A549 (cell line): ENCODE results near the gene IFITM5. TPM values are rescaled to one million over a fixed set of nuclear protein-coding genes. Genes with fewer than 3 reads are reported as not detected.
A peak's percentile ranks its signal among the peaks of the same experiment; 100 is the strongest.

Source experiments
- ATAC-seq, 2 experiments: fragments of 200-7000 bp in 1 of 2; fragments of >200 bp in 1 of 2; cut with Nextera tagmentation in 1 of 2; cut with Tn5 transposase in 1 of 2; 3 replicates each; pipeline versions ENCODE4 v1.8.0 to v1.9.1; 2018 to 2020; ENCODE audit warnings: mild to moderate bottlenecking in 1 of 2, moderate library complexity in 1 of 2
- CTCF ChIA-PET: fragments of 300-600 bp; sonication (Branson Sonifier 250); formaldehyde crosslinking; extraction: SDS; loops from one replicate; lab custom pipeline; 2021; ENCODE audit warnings: antibody characterized with exemption, inconsistent platforms; lab: Yijun Ruan, JAX
- POLR2A ChIA-PET: fragments of 350-600 bp; formaldehyde crosslinking; extraction: SDS; loops from one replicate; lab custom pipeline; 2021; ENCODE audit warnings: antibody characterized with exemption, inconsistent platforms; lab: Yijun Ruan, JAX
- DNase-seq, 2 experiments: peaks; one replicate each; pipeline versions ENCODE4 v3.0.0 to v3.0.0-alpha.2; 2011 to 2016; ENCODE audit warnings: low read depth in 1 of 2, low spot score in 1 of 2
- FAIRE-seq: peaks from 2 replicates; lab custom pipeline; 2011; peaks lifted over from hg19 to GRCh38; lab: Jason Lieb, UNC
- H3K27ac ChIP-seq, 2 experiments: fragments of >200 bp; sonication (Bioruptor Twin); formaldehyde crosslinking; 3 replicates each; pipeline ENCODE4 v1.5.1; 2016 to 2017
- H3K4me1 ChIP-seq: fragments of >200 bp; sonication (Bioruptor Twin); formaldehyde crosslinking; 3 replicates; pipeline ENCODE4 v1.6.1; 2016
- H3K4me2 ChIP-seq: fragments of >200 bp; sonication (Bioruptor Twin); formaldehyde crosslinking; 3 replicates; pipeline ENCODE4 v1.6.1; 2016
- H3K4me3 ChIP-seq: fragments of >200 bp; sonication (Bioruptor Twin); formaldehyde crosslinking; 3 replicates; pipeline ENCODE4 v1.5.1; 2016
- H3K9me3 ChIP-seq: fragments of >200 bp; sonication (Bioruptor Twin); formaldehyde crosslinking; 3 replicates; pipeline ENCODE4 v1.6.1; 2016
- BCL3 ChIP-seq: fragments of >200 bp; sonication (Bioruptor Twin); formaldehyde crosslinking; IDR thresholded peaks from 3 replicates; pipeline ENCODE4 v1.6.1; 2016
- BHLHE40 ChIP-seq: IDR thresholded peaks from 2 replicates; pipeline ENCODE4 v1.6.1; 2012; ENCODE audit warnings: low read depth, low read length, inconsistent platforms
- CBX2 ChIP-seq: fragments of 200-600 bp; sonication (generic); IDR thresholded peaks from 2 replicates; pipeline ENCODE4 v1.6.1; 2016; ENCODE audit warnings: low read depth, mild to moderate bottlenecking, borderline replicate concordance
- CEBPB ChIP-seq, 2 experiments: fragments of >200 bp in 1 of 2; sonication (Bioruptor Twin) in 1 of 2; formaldehyde crosslinking in 1 of 2; IDR thresholded peaks; 2 replicates each; pipeline ENCODE4 v1.6.1; 2012 to 2016
- CHD2 ChIP-seq: fragments of 150-350 bp; IDR thresholded peaks from 2 replicates; pipeline ENCODE4 v1.6.1; 2014; ENCODE audit warnings: low read length; ENCODE audit not compliant: partially characterized antibody
- CHD4 ChIP-seq: fragments of 200-600 bp; sonication (generic); IDR thresholded peaks from 2 replicates; pipeline ENCODE4 v1.6.1; 2016; ENCODE audit warnings: antibody characterized with exemption, mild to moderate bottlenecking, borderline replicate concordance
- E2F6 ChIP-seq: IDR thresholded peaks from 2 replicates; pipeline ENCODE4 v1.6.1; 2012; ENCODE audit warnings: low read depth, borderline replicate concordance
- EHF ChIP-seq: fragments of 250-450 bp; sonication (Bioruptor Pico); IDR thresholded peaks from 2 replicates; pipeline ENCODE4 v1.5.0; 2020; ENCODE audit warnings: mild to moderate bottlenecking
- ESRRA ChIP-seq: fragments of 150-350 bp; IDR thresholded peaks from 2 replicates; pipeline ENCODE4 v1.6.1; 2014; ENCODE audit warnings: mild to moderate bottlenecking, low read length, borderline replicate concordance
- FOXS1 ChIP-seq: fragments of 250-450 bp; sonication (Bioruptor Pico); IDR thresholded peaks from 2 replicates; pipeline ENCODE4 v1.5.0; 2020; ENCODE audit warnings: mild to moderate bottlenecking, moderate library complexity
- HDAC2 ChIP-seq: fragments of 200-600 bp; sonication (generic); IDR thresholded peaks from 2 replicates; pipeline ENCODE4 v1.6.1; 2016
- HEYL ChIP-seq: fragments of 250-450 bp; sonication (Bioruptor Pico); IDR thresholded peaks from 2 replicates; pipeline ENCODE4 v1.8.0; 2021; ENCODE audit warnings: mild to moderate bottlenecking, moderate library complexity
- HMGXB4 ChIP-seq: fragments of 250-450 bp; sonication (Bioruptor Pico); IDR thresholded peaks from 2 replicates; pipeline ENCODE4 v1.5.0; 2021; ENCODE audit warnings: mild to moderate bottlenecking, moderate library complexity, borderline replicate concordance
- HOXA7 ChIP-seq: fragments of 250-450 bp; sonication (Bioruptor Pico); IDR thresholded peaks from 2 replicates; pipeline ENCODE4 v1.5.0; 2020; ENCODE audit warnings: mild to moderate bottlenecking, moderate library complexity
- HOXB5 ChIP-seq: fragments of 250-450 bp; sonication (Bioruptor Pico); IDR thresholded peaks from 2 replicates; pipeline ENCODE4 v1.5.0; 2020; ENCODE audit warnings: mild to moderate bottlenecking, moderate library complexity
- JUNB ChIP-seq: fragments of >200 bp; sonication (Bioruptor Twin); formaldehyde crosslinking; IDR thresholded peaks from 2 replicates; pipeline ENCODE4 v1.6.1; 2016
- MAX ChIP-seq: IDR thresholded peaks from 2 replicates; pipeline ENCODE4 v1.6.1; 2012
- MYC ChIP-seq: IDR thresholded peaks from 2 replicates; pipeline ENCODE4 v1.6.1; 2012; ENCODE audit warnings: mild to moderate bottlenecking, inconsistent platforms, low read length, improper control_type of control experiment, borderline replicate concordance
- NR3C1 ChIP-seq: fragments of >200 bp; sonication (Bioruptor Twin); formaldehyde crosslinking; IDR thresholded peaks from 3 replicates; pipeline ENCODE4 v1.6.1; 2017
- TFCP2L1 ChIP-seq: fragments of 250-450 bp; sonication (Bioruptor Pico); IDR thresholded peaks from 2 replicates; pipeline ENCODE4 v1.5.0; 2021; ENCODE audit warnings: mild to moderate bottlenecking
- TP53 ChIP-seq: fragments of 250-450 bp; sonication (Bioruptor Pico); IDR thresholded peaks from 2 replicates; pipeline ENCODE4 v1.5.0; 2021; ENCODE audit warnings: mild to moderate bottlenecking, moderate library complexity
- WGBS: methylation state at CpG from one replicate; pipeline ENCODE4 v1.1.6; 2017; ENCODE audit errors: missing lambda C conversion rate; 5-methylcytosine and 5-hydroxymethylcytosine counted together
- polyA plus RNA-seq, 4 experiments: library from polyadenylated mRNA; depleted of rRNA in 3 of 4; stranded (reverse); fragments of >200 nt; fragmentation: RNase III in 1 of 4; extraction: RNeasy Plus Mini Kit Qiagen cat#74134 plus additional on column Dnase treatment in 1 of 4; gene quantifications; 2 replicates in 3 of 4; 3 replicates in 1 of 4; pipeline ENCODE4 v1.2.3, GENCODE V29; 2011 to 2017
- small RNA-seq, 6 experiments: library from RNA; depleted of rRNA; stranded (forward); fragments of <200 nt; gene quantifications; one replicate each; pipeline ENCODE3, GENCODE V24; 2012

The IFITM5 gene
- polyA plus RNA-seq, 2 of the 4 experiments (the other 2 are of a cell fraction), result not detected

- DNase-seq, result no peak
- 84% methylated on average over 5 of the region's 5 CpGs for WGBS
- TF ChIP-seq MYC (no peak), TFCP2L1 (no peak), HMGXB4 (CRISPR knock-in tag) (no peak), BCL3 (no peak), JUNB (no peak), CBX2 (no peak), FOXS1 (CRISPR knock-in tag) (no peak), CHD2 (no peak), TP53 (CRISPR knock-in tag) (no peak)
- TF ChIP-seq, all 56 proteins: peak for 0
- peak in 1 of 2 experiments; percentile 34; a peak in 2 of 6 replicates for ATAC-seq
- no peak for FAIRE-seq
- ChIA-PET CTCF (interaction anchor here (0.7 to 5.6 kb wide), 24 partner anchors 9 to 229 kb away, joined by 3 to 40 read pairs (median 6); partner anchors contain the start of genes PSMD13 and PTDSS2), POLR2A (interaction anchor here (0.6 to 0.9 kb wide), 3 partner anchors 13 to 106 kb away, joined by 3 to 7 read pairs (median 4); partner anchors contain the start of genes BET1L, PSMD13 and RIC8A)
- Histone ChIP-seq H3K9me3 (no peaks in the 10 kb centered on the region), H3K4me1 (no peaks in the 10 kb centered on the region), H3K27ac (no peak overlapping the region), H3K4me2 (no peak overlapping the region), H3K4me3 (no peak overlapping the region)
Measured at GRCh38 chr11:250274-250673, 49.1 kb downstream of the IFITM5 start.

GRCh38 chr11:249062-249461, 50.3 kb downstream of the IFITM5 start:
- Histone ChIP-seq H3K9me3 (no peaks in the 10 kb centered on the region), H3K4me2 (no peak overlapping the region), H3K27ac (no peak overlapping the region), H3K4me3 (no peak overlapping the region), H3K4me1 (no peaks in the 10 kb centered on the region)
- ATAC-seq (no peak), DNase-seq (no peak), FAIRE-seq (no peak)
- POLR2A ChIA-PET, result interaction anchor here (0.7 kb wide), 1 partner anchor 42 kb away, joined by 4 read pairs; the partner anchor contains the start of gene BET1L
- WGBS, result 75% methylated on average over 8 of the region's 8 CpGs
- CTCF ChIA-PET, result interaction anchor here (0.9 to 5.6 kb wide), 5 partner anchors 12 to 106 kb away, joined by 4 to 40 read pairs (median 13); no protein-coding TSS in a partner anchor
- TF ChIP-seq CHD4 (no peak), BHLHE40 (no peak), EHF (CRISPR knock-in tag) (no peak), NR3C1 (no peak), ESRRA (no peak), HEYL (CRISPR knock-in tag) (no peak), HOXA7 (CRISPR knock-in tag) (no peak), E2F6 (no peak), CEBPB (IDR thresholded peaks at IDR 0.05) (no peak), JUNB (no peak), MAX (no peak), HOXB5 (CRISPR knock-in tag) (no peak), HDAC2 (no peak)

Small RNA genes lying within 50 kb of the gene (small RNA-seq; reads per million reads assigned to genes)
- 0 to 0.26 (median 0) reads per million in 6 experiments for gene AC136475.6

Other genes with a start within 250 kb of the IFITM5 start
- not detected in 2 replicates for gene SCGB1C1, start 106.4 kb downstream of the IFITM5 start, polyA plus RNA-seq (2011; rRNA removed)
- gene SCGB1C1, start 106.4 kb downstream of the IFITM5 start, polyA plus RNA-seq (2017; fragmentation: RNase III; extraction: RNeasy Plus Mini Kit Qiagen cat#74134 plus additional on column Dnase treatment), result not detected in 3 replicates
- 44.5 and 54.0 TPM in 2 replicates for gene BET1L, start 92.1 kb downstream of the IFITM5 start, polyA plus RNA-seq (2011; rRNA removed)
- gene BET1L, start 92.1 kb downstream of the IFITM5 start, polyA plus RNA-seq (2017; fragmentation: RNase III; extraction: RNeasy Plus Mini Kit Qiagen cat#74134 plus additional on column Dnase treatment), result 26.4 to 28.5 TPM (median 28.3 TPM) in 3 replicates
- 82.0 and 119 TPM in 2 replicates for gene RIC8A, start 91.8 kb downstream of the IFITM5 start, polyA plus RNA-seq (2011; rRNA removed)
- 101 to 111 TPM (median 108 TPM) in 3 replicates for gene RIC8A, start 91.8 kb downstream of the IFITM5 start, polyA plus RNA-seq (2017; fragmentation: RNase III; extraction: RNeasy Plus Mini Kit Qiagen cat#74134 plus additional on column Dnase treatment)
- gene SIRT3, start 63.2 kb downstream of the IFITM5 start, polyA plus RNA-seq (2011; rRNA removed), result 18.4 and 22.3 TPM in 2 replicates
- 19.2 to 20.8 TPM (median 20.3 TPM) in 3 replicates for gene SIRT3, start 63.2 kb downstream of the IFITM5 start, polyA plus RNA-seq (2017; fragmentation: RNase III; extraction: RNeasy Plus Mini Kit Qiagen cat#74134 plus additional on column Dnase treatment)
- gene PSMD13, start 62.5 kb downstream of the IFITM5 start, polyA plus RNA-seq (2011; rRNA removed), result 144 and 153 TPM in 2 replicates
- gene PSMD13, start 62.5 kb downstream of the IFITM5 start, polyA plus RNA-seq (2017; fragmentation: RNase III; extraction: RNeasy Plus Mini Kit Qiagen cat#74134 plus additional on column Dnase treatment), result 198 to 215 TPM (median 198 TPM) in 3 replicates
- 0.03 TPM in 1 of 2 replicates, not detected in the other for gene NLRP6, start 21.1 kb downstream of the IFITM5 start, polyA plus RNA-seq (2011; rRNA removed)
- gene NLRP6, start 21.1 kb downstream of the IFITM5 start, polyA plus RNA-seq (2017; fragmentation: RNase III; extraction: RNeasy Plus Mini Kit Qiagen cat#74134 plus additional on column Dnase treatment), result not detected in 3 replicates
- 7.2 and 7.9 TPM in 2 replicates for gene PGGHG, start 10.4 kb downstream of the IFITM5 start, polyA plus RNA-seq (2011; rRNA removed)
- gene PGGHG, start 10.4 kb downstream of the IFITM5 start, polyA plus RNA-seq (2017; fragmentation: RNase III; extraction: RNeasy Plus Mini Kit Qiagen cat#74134 plus additional on column Dnase treatment), result 12.9 to 19.5 TPM (median 18.3 TPM) in 3 replicates
- 36.4 and 61.3 TPM in 2 replicates for gene IFITM2, start 8.3 kb upstream of the IFITM5 start, polyA plus RNA-seq (2011; rRNA removed)
- 38.8 to 52.7 TPM (median 43.6 TPM) in 3 replicates for gene IFITM2, start 8.3 kb upstream of the IFITM5 start, polyA plus RNA-seq (2017; fragmentation: RNase III; extraction: RNeasy Plus Mini Kit Qiagen cat#74134 plus additional on column Dnase treatment)
- 1.7 and 2.4 TPM in 2 replicates for gene IFITM1, start 14.5 kb upstream of the IFITM5 start, polyA plus RNA-seq (2011; rRNA removed)
- gene IFITM1, start 14.5 kb upstream of the IFITM5 start, polyA plus RNA-seq (2017; fragmentation: RNase III; extraction: RNeasy Plus Mini Kit Qiagen cat#74134 plus additional on column Dnase treatment), result 0.14 to 0.16 TPM in 2 of 3 replicates, not detected in the other
- gene IFITM3, start 21.3 kb upstream of the IFITM5 start, polyA plus RNA-seq (2011; rRNA removed), result 8.6 and 10.8 TPM in 2 replicates
- 8.3 to 13.5 TPM (median 11.3 TPM) in 3 replicates for gene IFITM3, start 21.3 kb upstream of the IFITM5 start, polyA plus RNA-seq (2017; fragmentation: RNase III; extraction: RNeasy Plus Mini Kit Qiagen cat#74134 plus additional on column Dnase treatment)
- gene B4GALNT4, start 70.0 kb upstream of the IFITM5 start, polyA plus RNA-seq (2011; rRNA removed), result 5.1 and 5.3 TPM in 2 replicates
- gene B4GALNT4, start 70.0 kb upstream of the IFITM5 start, polyA plus RNA-seq (2017; fragmentation: RNase III; extraction: RNeasy Plus Mini Kit Qiagen cat#74134 plus additional on column Dnase treatment), result 20.4 to 28.0 TPM (median 27.5 TPM) in 3 replicates
- gene PKP3, start 94.7 kb upstream of the IFITM5 start, polyA plus RNA-seq (2011; rRNA removed), result 12.1 and 13.9 TPM in 2 replicates
- gene PKP3, start 94.7 kb upstream of the IFITM5 start, polyA plus RNA-seq (2017; fragmentation: RNase III; extraction: RNeasy Plus Mini Kit Qiagen cat#74134 plus additional on column Dnase treatment), result 22.3 to 25.9 TPM (median 23.4 TPM) in 3 replicates
- gene SIGIRR, start 115.5 kb upstream of the IFITM5 start, polyA plus RNA-seq (2011; rRNA removed), result 27.7 and 27.8 TPM in 2 replicates
- 56.6 to 66.4 TPM (median 58.6 TPM) in 3 replicates for gene SIGIRR, start 115.5 kb upstream of the IFITM5 start, polyA plus RNA-seq (2017; fragmentation: RNase III; extraction: RNeasy Plus Mini Kit Qiagen cat#74134 plus additional on column Dnase treatment)
- 0.66 and 0.70 TPM in 2 replicates for gene ANO9, start 142.5 kb upstream of the IFITM5 start, polyA plus RNA-seq (2011; rRNA removed)
- gene ANO9, start 142.5 kb upstream of the IFITM5 start, polyA plus RNA-seq (2017; fragmentation: RNase III; extraction: RNeasy Plus Mini Kit Qiagen cat#74134 plus additional on column Dnase treatment), result 0.50 to 0.55 TPM (median 0.51 TPM) in 3 replicates
- gene PTDSS2, start 150.8 kb upstream of the IFITM5 start, polyA plus RNA-seq (2011; rRNA removed), result 23.4 and 28.9 TPM in 2 replicates
- 34.3 to 39.4 TPM (median 38.9 TPM) in 3 replicates for gene PTDSS2, start 150.8 kb upstream of the IFITM5 start, polyA plus RNA-seq (2017; fragmentation: RNase III; extraction: RNeasy Plus Mini Kit Qiagen cat#74134 plus additional on column Dnase treatment)
- 85.8 and 108 TPM in 2 replicates for gene RNH1, start 207.7 kb upstream of the IFITM5 start, polyA plus RNA-seq (2011; rRNA removed)
- 131 to 135 TPM (median 135 TPM) in 3 replicates for gene RNH1, start 207.7 kb upstream of the IFITM5 start, polyA plus RNA-seq (2017; fragmentation: RNase III; extraction: RNeasy Plus Mini Kit Qiagen cat#74134 plus additional on column Dnase treatment)
- gene HRAS, start 236.1 kb upstream of the IFITM5 start, polyA plus RNA-seq (2011; rRNA removed), result 56.3 and 63.3 TPM in 2 replicates
- gene HRAS, start 236.1 kb upstream of the IFITM5 start, polyA plus RNA-seq (2017; fragmentation: RNase III; extraction: RNeasy Plus Mini Kit Qiagen cat#74134 plus additional on column Dnase treatment), result 86.9 to 96.3 TPM (median 88.2 TPM) in 3 replicates
- 0.30 and 0.32 TPM in 2 replicates for gene LRRC56, start 238.0 kb upstream of the IFITM5 start, polyA plus RNA-seq (2011; rRNA removed)
- 0.47 to 1.1 TPM (median 1.0 TPM) in 3 replicates for gene LRRC56, start 238.0 kb upstream of the IFITM5 start, polyA plus RNA-seq (2017; fragmentation: RNase III; extraction: RNeasy Plus Mini Kit Qiagen cat#74134 plus additional on column Dnase treatment)